GM12878 (cell line): ENCODE measurements around the gene GUCY2D. TPM values are rescaled to one million over a fixed set of nuclear protein-coding genes. Genes with fewer than 3 reads are reported as not detected.
A peak's percentile ranks its signal among the peaks of the same experiment; 100 is the strongest.

ENCODE experiments used
- ATAC-seq: fragments of 200-7000 bp; cut with Tn5 transposase; 3 replicates; pipeline ENCODE4 v1.9.1; 2020; ENCODE audit warnings: mild to moderate bottlenecking, moderate library complexity
- BruUV-seq: library from RNA; stranded (reverse); fragments of 400-500 nt; replicated peaks from 2 replicates; lab custom pipeline; 2021; lab: Mats Ljungman, UMichigan
- CTCF ChIA-PET: fragments of 300-600 bp; sonication (Branson Sonifier 250); formaldehyde crosslinking; extraction: SDS; loops from one replicate; lab custom pipeline; 2021; ENCODE audit warnings: inconsistent platforms; lab: Yijun Ruan, JAX
- POLR2A ChIA-PET: fragments of 350-600 bp; formaldehyde crosslinking; extraction: SDS; loops from one replicate; lab custom pipeline; 2021; ENCODE audit warnings: inconsistent platforms; lab: Charles Lee
- RAD21 ChIA-PET: fragments of 300-600 bp; sonication (Branson Sonifier 250); formaldehyde crosslinking; loops from one replicate; lab custom pipeline; 2023; ENCODE audit warnings: antibody characterized with exemption; ENCODE audit not compliant: unreplicated experiment; lab: Charles Lee
- SMC1A ChIA-PET: fragments of 300-600 bp; sonication (Branson Sonifier 250); formaldehyde crosslinking; loops from one replicate; lab custom pipeline; 2023; ENCODE audit not compliant: unreplicated experiment, uncharacterized antibody; lab: Charles Lee
- DNase-seq: peaks from one replicate; pipeline ENCODE4 v3.0.0-alpha.2; 2011; ENCODE audit warnings: low read depth, low spot score
- FAIRE-seq: peaks from 3 replicates; lab custom pipeline; 2011; peaks lifted over from hg19 to GRCh38; lab: Jason Lieb, UNC
- H2AFZ ChIP-seq: 2 replicates; pipeline ENCODE4 v1.6.0; 2011; ENCODE audit warnings: low read depth, low read length, control low read depth; ENCODE audit not compliant: control insufficient read depth
- H3K27ac ChIP-seq: 2 replicates; pipeline ENCODE4 v1.5.1; 2011; ENCODE audit warnings: control low read depth; ENCODE audit not compliant: control insufficient read depth, insufficient read depth
- H3K27me3 ChIP-seq, 2 experiments: replicated peaks in 1 of 2; 2 replicates each; pipeline versions ENCODE4 v1.6.0 to v1.6.1; 2011; ENCODE audit warnings: low read length in 1 of 2; ENCODE audit not compliant: control insufficient read depth in 2 of 2, insufficient read depth in 2 of 2
- H3K36me3 ChIP-seq, 2 experiments: 2 replicates each; pipeline ENCODE4 v1.5.1; 2011; ENCODE audit warnings: low read length in 1 of 2; ENCODE audit not compliant: control insufficient read depth in 2 of 2, insufficient read depth in 2 of 2
- H3K4me1 ChIP-seq: 2 replicates; pipeline ENCODE4 v1.6.1; 2011; ENCODE audit warnings: mild to moderate bottlenecking, low read length, moderate library complexity, mixed read lengths; ENCODE audit not compliant: control insufficient read depth, insufficient read depth
- H3K4me2 ChIP-seq: 2 replicates; pipeline ENCODE4 v1.6.0; 2011; ENCODE audit warnings: control low read depth; ENCODE audit not compliant: control insufficient read depth, insufficient read depth
- H3K4me3 ChIP-seq: fragments of 200-600 bp; sonication (generic); 2 replicates; pipeline ENCODE4 v1.5.1; 2016
- H3K79me2 ChIP-seq: 2 replicates; pipeline ENCODE4 v1.6.0; 2011; ENCODE audit warnings: low read length; ENCODE audit not compliant: control insufficient read depth, insufficient read depth
- H3K9ac ChIP-seq: 2 replicates; pipeline ENCODE4 v1.8.0; 2011; ENCODE audit warnings: low read length, control low read depth, mixed read lengths; ENCODE audit not compliant: control insufficient read depth, insufficient read depth
- H3K9me3 ChIP-seq: replicated peaks from 3 replicates; pipeline ENCODE4 v1.5.1; 2011; ENCODE audit warnings: mild to moderate bottlenecking, low read length; ENCODE audit not compliant: control insufficient read depth, insufficient read depth
- H4K20me1 ChIP-seq: 2 replicates; pipeline ENCODE4 v1.6.0; 2011; ENCODE audit not compliant: control insufficient read depth, insufficient read depth
- BHLHE40 ChIP-seq, 2 experiments: fragments of 450-650 bp in 1 of 2; IDR thresholded peaks; 2 replicates each; pipeline ENCODE4 v1.6.1; 2011 to 2017; ENCODE audit warnings: low read depth in 2 of 2, borderline replicate concordance in 1 of 2, improper control_type of control experiment in 1 of 2, low read length in 1 of 2, mild to moderate bottlenecking in 1 of 2
- CHD4 ChIP-seq: fragments of 200-600 bp; sonication (generic); IDR thresholded peaks from 2 replicates; pipeline ENCODE4 v1.6.1; 2016; ENCODE audit warnings: mild to moderate bottlenecking
- EP300 ChIP-seq, 2 experiments: fragments of 150-350 bp in 1 of 2; IDR thresholded peaks; 2 replicates each; pipeline ENCODE4 v1.6.1; 2011 to 2012; ENCODE audit warnings: low read depth in 2 of 2, low read length in 2 of 2, borderline replicate concordance in 1 of 2, improper control_type of control experiment in 1 of 2, inconsistent platforms in 1 of 2; ENCODE audit not compliant: control insufficient read depth in 1 of 2
- FOXM1 ChIP-seq: IDR thresholded peaks from 2 replicates; pipeline ENCODE4 v1.6.1; 2012; ENCODE audit warnings: low read depth, mild to moderate bottlenecking, inconsistent platforms, low read length, moderate library complexity
- HDAC2 ChIP-seq: fragments of 200-600 bp; sonication (generic); IDR thresholded peaks from 2 replicates; pipeline ENCODE4 v1.6.1; 2017
- HDAC6 ChIP-seq: fragments of 200-600 bp; sonication (generic); IDR thresholded peaks from one replicate; pipeline ENCODE4 v1.8.0; 2017; ENCODE audit warnings: antibody characterized with exemption; ENCODE audit not compliant: unreplicated experiment
- IRF3 ChIP-seq: fragments of 450-650 bp; IDR thresholded peaks from 2 replicates; pipeline ENCODE4 v1.6.1; 2014; ENCODE audit warnings: mild to moderate bottlenecking
- JUNB ChIP-seq: IDR thresholded peaks from 2 replicates; pipeline ENCODE4 v1.6.1; 2016; ENCODE audit warnings: antibody characterized with exemption, mild to moderate bottlenecking
- NBN ChIP-seq: fragments of 450-650 bp; IDR thresholded peaks from 2 replicates; pipeline ENCODE4 v1.6.1; 2016
- NR2F1 ChIP-seq: fragments of 450-650 bp; conservative IDR thresholded peaks from 2 replicates; pipeline ENCODE4 v1.6.1; 2017; ENCODE audit warnings: mild to moderate bottlenecking
- RBBP5 ChIP-seq: fragments of 200-600 bp; sonication (generic); conservative IDR thresholded peaks from 2 replicates; pipeline ENCODE4 v1.6.1; 2016
- WGBS: methylation state at CpG from one replicate; pipeline ENCODE4 v1.1.6; 2016; ENCODE audit warnings: low lambda C conversion rate; ENCODE audit not compliant: insufficient replicate concordance, insufficient coverage; ENCODE audit errors: missing lambda C conversion rate; 5-methylcytosine and 5-hydroxymethylcytosine counted together
- in situ Hi-C: fragments of 300-500 bp; cut with MboI; formaldehyde crosslinking; loops from 9 replicates; pipeline ENCODE4 v1.14.3; 2018; ENCODE audit warnings: mixed read lengths
- intact Hi-C: fragments of 100-400 bp; cut with micrococcal nuclease; formaldehyde crosslinking; loops from one replicate; pipeline ENCODE4 v1.14.2; 2022; ENCODE audit not compliant: unreplicated experiment
- polyA plus RNA-seq, 11 experiments: library from polyadenylated mRNA; depleted of rRNA in 4 of 11; unstranded in 6 of 11; stranded (reverse) in 5 of 11; fragments of >200 nt; fragmentation: Nextera tagmentation in 4 of 11; fragmentation: Illumina TruSeq in 1 of 11; extraction: Ambion mirVana in 4 of 11; extraction: Trizol in 1 of 11; gene quantifications; 1 replicate in 1 of 11; 2 replicates in 10 of 11; pipeline versions ENCODE4 v1.2.1 to v1.2.3, GENCODE V29; 2011 to 2016; ENCODE audit warnings: inconsistent platforms in 2 of 11, missing spikeins in 2 of 11, low read depth in 1 of 11
- total RNA-seq, 4 experiments: library from RNA; depleted of rRNA in 3 of 4; stranded (reverse); fragments of >200 nt in 3 of 4; fragmentation: Illumina TruSeq in 1 of 4; extraction: Trizol in 1 of 4; gene quantifications; 2 replicates each; pipeline versions ENCODE4 v1.2.1 to v1.2.3, GENCODE V29; 2013 to 2021

Gene GUCY2D
- total and polyA plus RNA-seq, 10 of the 15 experiments (the other 5 are each of a cell fraction or from before 2014, with no cell fraction given) = not detected

DNA sequence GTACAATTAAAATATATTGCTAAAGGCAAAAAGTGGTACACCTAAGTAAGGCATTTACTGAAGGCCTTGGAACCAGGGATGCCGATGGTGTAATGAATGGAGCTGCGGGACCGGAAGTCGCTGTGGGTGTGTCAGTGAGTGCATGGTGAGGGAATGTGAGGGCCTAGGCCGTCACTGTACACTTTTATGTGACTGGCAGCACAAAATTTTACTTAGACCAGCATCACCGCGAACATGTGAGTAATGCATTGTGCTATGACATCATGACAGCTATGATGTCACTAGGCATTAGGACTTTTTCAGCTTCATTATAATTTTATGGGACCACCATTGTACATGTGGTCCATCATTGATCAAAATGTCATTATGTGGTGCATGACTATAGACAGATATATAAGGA, 51.2 kb downstream of the GUCY2D start:
- POLR2A ChIA-PET = no interaction called here
- ATAC-seq = no peak
- no peak overlapping the region for H3K9ac ChIP-seq
- BruUV-seq = no TSS peak
- H3K9me3 ChIP-seq = no peaks in the 10 kb centered on the region
- intact Hi-C loops = no loop called here
- peaks cover 0 to 4% of the 10 kb centered on the region in 2 experiments; a peak in 1 of 4 replicates for H3K27me3 ChIP-seq
- H3K79me2 ChIP-seq = no peaks in the 10 kb centered on the region
- TF ChIP-seq BHLHE40 (IDR thresholded peaks at IDR 0.05; ENCODE audit: borderline replicate concordance in 1 of 2, low read depth in 2 of 2, low read length in 1 of 2) (no peak), NR2F1 (no peak), RBBP5 (no peak), NBN (no peak)
- TF ChIP-seq, all 136 proteins: peak for 0
- RAD21 ChIA-PET = interaction anchor here (0.9 kb wide), 1 partner anchor 12 kb away, joined by 4 read pairs; no protein-coding TSS in a partner anchor
- Histone ChIP-seq H4K20me1 (no peaks in the 10 kb centered on the region), H3K4me2 (no peak overlapping the region), H3K4me1 (peaks cover 14% of the 10 kb centered on the region), H3K36me3 (no peaks in the 10 kb centered on the region), H3K4me3 (no peak overlapping the region), H3K27ac (no peak overlapping the region), H2AFZ (no peak overlapping the region)
- SMC1A ChIA-PET = interaction anchor here (0.6 to 0.7 kb wide), 2 partner anchors 64 to 121 kb away, joined by 3 read pairs; no protein-coding TSS in a partner anchor
- no peak for FAIRE-seq
- CTCF ChIA-PET = interaction anchor here (0.8 to 1.1 kb wide), 2 partner anchors 12 to 64 kb away, joined by 3 to 4 read pairs; no protein-coding TSS in a partner anchor
- DNase-seq = no peak
- 86% methylated on average over 7 of the region's 7 CpGs for WGBS
- in situ Hi-C loops = no loop called here

GRCh38 chr17:8055851-8056231, 53.4 kb downstream of the GUCY2D start:
- Histone ChIP-seq H3K9me3 (no peaks in the 10 kb centered on the region), H3K79me2 (no peaks in the 10 kb centered on the region), H3K4me1 (peaks cover 14% of the 10 kb centered on the region), H3K9ac (no peak overlapping the region), H3K4me2 (peak overlapping the region; percentile 54), H2AFZ (no peak overlapping the region), H4K20me1 (no peaks in the 10 kb centered on the region), H3K4me3 (no peak overlapping the region), H3K36me3 (no peaks in the 10 kb centered on the region), H3K27me3 (peaks cover 4% of the 10 kb centered on the region in 2 experiments; a peak in 1 of 4 replicates), H3K27ac (no peak overlapping the region)
- in situ Hi-C loops (no loop called here), intact Hi-C loops (loop anchor here (2.0 to 5.0 kb wide), 4 partner anchors 39 to 314 kb away; partner anchors contain the start of gene NAA38)
- ChIA-PET SMC1A (interaction anchor here (1.0 to 4.0 kb wide), 12 partner anchors 14 to 312 kb away, joined by 3 to 31 read pairs (median 5); partner anchors contain the start of gene GUCY2D), CTCF (interaction anchor here (1.0 to 8.3 kb wide), 19 partner anchors 12 to 312 kb away, joined by 3 to 159 read pairs (median 13); partner anchors contain the start of genes ALOX12B, ALOXE3, CNTROB and CYB5D1), POLR2A (no interaction called here), RAD21 (interaction anchor here (0.8 to 4.1 kb wide), 8 partner anchors 14 to 312 kb away, joined by 3 to 21 read pairs (median 10); partner anchors contain the start of gene NAA38)
- WGBS = 57% methylated on average over 3 of the region's 3 CpGs
- no peak for ATAC-seq
- no peak for DNase-seq
- TF ChIP-seq CHD4 (no peak), JUNB (no peak), HDAC6 (no peak), FOXM1 (no peak), IRF3 (no peak), HDAC2 (no peak), EP300 (IDR thresholded peaks at IDR 0.05; ENCODE audit: borderline replicate concordance in 1 of 2, control insufficient read depth in 1 of 2, low read depth in 2 of 2, low read length in 2 of 2) (no peak)
- no TSS peak for BruUV-seq
- FAIRE-seq = no peak
